Stimulated activated CD4-positive, alpha-beta T cell treated with anti-CD3 and anti-CD28 coated beads, Interleukin-15, amount 100 ng/mL, for 24 hours (primary cell): Measurements from ENCODE around the gene GALNT13.
"Not testable (repeated sequence)": the region's sequence is repeated elsewhere in the genome, so short reads cannot be mapped to it uniquely, and the experiment has no call there.

Experiments used
- DNase-seq: peaks from one replicate; pipeline ENCODE4 v3.0.0-alpha.2; 2020

GALNT13 gene

DNA sequence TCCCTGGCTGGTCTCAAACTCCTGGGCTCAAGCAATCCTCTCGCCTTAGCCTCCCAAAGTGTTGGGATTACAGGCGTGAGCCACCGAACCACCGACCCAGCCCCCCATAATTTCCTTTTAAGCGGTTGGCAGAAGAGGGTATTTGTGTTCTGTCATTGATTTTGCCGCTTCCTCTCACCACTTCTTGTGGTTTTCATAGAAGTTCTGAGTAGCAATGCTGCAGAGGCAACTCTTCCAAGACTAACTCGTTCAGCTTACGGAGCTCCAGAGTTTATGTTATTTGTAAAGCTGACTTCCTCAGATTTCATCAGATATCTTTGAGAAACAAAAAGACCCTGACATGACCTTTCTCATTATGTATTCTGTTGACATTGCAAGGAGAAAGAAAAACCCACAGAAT lies 565.4 kb downstream of the GALNT13 start:
- DNase-seq: no peak

DNA sequence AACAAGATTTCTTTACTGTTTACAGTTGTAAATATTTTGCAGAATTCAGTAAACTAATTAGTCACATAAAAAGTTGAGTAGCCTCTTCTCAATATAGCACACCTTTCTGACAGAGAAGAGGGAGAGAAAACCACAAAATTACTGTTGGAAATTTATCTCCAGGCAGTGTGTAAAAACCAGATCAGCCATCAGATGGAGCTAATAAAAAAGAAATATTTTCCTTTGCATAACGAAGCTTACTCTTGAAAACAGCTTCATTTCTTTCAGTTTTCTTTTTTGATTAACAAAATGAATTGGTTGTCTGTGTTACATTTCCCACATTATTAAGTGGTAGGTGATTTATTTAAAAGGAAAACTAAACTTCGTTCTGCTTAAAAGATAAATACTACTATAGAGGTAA lies 567.4 kb downstream of the GALNT13 start:
- no peak for DNase-seq

DNA sequence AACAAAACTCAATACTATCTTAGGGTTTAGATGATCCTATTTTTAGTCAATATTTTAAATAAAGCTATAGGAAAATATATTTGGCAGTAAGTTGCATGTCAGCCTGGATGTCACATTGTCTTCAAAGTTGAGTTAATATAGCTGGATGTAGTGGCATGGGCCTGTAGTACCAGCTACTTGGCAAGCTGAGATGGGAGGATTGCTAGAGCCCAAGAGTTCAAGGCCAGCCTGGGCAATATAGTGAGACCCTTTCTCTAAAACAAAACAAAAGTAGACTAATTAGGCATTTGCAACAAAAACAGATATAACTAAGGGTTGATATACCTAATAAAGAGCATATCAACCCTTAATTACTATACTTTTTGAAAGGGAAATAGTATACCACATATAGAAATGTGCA lies 572.2 kb downstream of the GALNT13 start:
- DNase-seq: no peak

DNA sequence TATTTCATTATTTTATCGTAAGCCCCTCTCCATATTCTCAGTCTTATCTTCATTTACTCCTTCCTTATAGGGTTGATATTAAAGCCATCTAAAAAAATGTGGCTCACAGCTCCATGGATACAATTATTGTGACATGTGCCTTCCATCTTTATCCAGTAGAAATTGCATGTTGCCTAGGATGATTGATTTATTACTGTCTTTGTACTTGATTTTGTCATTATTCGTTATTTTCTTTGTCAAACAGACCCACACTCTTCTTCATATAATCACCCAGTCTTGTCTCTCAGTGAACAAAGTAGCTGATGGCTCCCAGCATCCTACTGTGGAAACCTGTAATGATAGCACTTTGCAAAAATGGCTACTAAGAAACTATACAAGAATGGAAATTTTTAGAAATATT lies 574.6 kb downstream of the GALNT13 start:
- no peak for DNase-seq

DNA sequence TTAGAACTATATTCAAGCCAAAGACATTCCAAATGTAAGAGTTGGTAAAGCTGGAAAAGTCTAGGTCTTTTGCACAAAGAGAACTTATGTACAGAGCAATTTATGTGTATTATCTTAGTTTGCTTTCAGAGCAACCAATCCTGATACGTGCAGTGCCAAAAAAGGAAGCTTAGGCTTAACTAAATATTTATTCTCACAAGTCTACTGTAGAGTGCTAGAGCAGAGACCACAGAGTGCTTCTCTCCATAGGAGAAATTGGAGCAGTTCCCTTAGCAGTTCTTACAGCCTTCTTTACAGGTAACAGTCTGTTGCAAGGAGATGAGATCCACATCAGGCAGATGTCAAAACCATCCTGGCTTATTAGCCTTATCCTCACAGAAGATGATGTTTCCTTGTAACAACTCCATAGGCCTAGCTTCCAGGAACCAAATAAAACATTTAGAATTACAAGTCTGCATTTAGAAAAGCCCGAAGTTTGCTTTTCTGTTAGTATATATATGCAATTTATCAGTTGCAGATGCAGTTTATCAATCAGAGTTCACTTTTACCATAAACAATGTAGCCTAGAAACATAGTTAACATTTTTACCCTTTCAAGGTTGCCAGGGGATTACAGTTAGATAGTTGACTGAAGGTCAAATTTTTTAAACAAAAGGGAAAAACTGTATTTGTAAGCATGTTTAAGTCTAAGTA lies 576.2 kb downstream of the GALNT13 start:
- DNase-seq: no peak

DNA sequence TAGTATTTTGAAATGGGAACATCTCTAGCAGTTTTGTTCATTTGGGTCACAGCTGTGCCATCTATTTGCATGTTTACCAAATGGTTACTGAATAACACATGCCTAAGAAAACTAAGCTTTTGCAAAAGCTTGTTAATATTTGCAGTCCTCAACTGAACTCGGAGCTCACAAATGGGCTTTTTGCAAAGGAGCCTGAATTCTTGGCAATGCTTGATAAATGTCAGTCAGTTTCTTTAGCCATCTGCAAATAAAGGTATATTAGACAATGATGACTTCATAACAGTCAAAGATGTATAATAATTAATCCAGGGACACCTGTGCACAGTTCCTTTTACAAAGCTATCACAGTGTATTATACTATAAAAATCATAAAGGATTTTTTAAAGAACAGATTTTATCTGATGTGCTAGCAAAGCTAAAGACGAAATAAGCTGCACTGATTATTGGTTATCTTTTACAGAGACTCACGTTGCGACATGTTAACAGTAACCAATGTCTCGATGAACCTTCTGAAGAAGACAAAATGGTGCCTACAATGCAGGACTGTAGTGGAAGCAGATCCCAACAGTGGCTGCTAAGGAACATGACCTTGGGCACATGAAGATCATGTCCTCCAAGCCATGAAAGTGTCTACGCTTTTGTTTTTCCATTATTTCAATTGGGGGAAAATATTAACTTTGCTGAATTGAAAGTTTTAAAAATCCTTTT lies 578.4 kb downstream of the GALNT13 start:
- no peak for DNase-seq

DNA sequence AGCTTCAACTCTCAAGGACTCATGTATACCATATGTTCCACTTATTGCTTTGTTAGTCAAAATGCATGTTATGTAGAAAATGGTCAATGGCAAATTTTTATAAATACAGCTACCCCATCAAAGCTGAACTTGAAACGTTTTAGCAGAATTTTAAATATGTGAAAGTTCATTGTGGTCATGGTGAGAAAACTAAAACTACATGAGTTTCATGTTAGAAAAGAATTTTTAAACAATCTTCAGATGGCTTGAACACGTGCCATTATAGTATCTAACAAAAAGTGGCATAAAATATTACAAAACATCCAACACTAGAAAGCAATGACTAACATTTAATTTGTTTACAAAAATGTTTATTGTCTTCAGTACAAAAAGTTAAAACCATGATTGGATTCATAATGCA lies 580.7 kb downstream of the GALNT13 start:
- no peak for DNase-seq

DNA sequence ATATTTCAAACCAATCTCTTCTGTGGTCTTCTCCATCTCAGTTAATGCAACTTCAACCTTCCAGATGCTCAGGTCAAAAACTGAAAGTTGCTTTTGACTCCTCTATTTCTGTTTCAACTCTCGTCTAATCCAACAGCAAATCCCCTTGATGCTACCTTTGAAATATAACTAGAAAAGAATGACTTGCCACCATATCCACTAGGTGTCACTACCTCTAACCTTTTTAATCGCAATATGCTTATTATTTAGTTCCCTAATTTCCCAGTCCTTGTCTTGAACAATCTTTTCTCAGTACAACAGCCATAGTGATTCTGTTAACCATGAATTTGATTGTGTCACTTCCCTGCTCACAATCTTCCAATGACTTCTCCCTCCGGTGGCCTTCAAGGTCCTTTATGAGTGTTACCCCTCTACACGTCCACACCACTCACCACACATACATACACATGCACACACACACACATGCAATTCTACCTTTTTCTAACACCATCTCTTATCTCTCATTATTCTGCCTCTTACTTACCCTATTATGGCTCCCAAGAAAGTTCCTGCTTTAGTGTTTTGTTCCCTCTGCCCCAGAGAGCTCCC lies 581.3 kb downstream of the GALNT13 start:
- DNase-seq: no peak

DNA sequence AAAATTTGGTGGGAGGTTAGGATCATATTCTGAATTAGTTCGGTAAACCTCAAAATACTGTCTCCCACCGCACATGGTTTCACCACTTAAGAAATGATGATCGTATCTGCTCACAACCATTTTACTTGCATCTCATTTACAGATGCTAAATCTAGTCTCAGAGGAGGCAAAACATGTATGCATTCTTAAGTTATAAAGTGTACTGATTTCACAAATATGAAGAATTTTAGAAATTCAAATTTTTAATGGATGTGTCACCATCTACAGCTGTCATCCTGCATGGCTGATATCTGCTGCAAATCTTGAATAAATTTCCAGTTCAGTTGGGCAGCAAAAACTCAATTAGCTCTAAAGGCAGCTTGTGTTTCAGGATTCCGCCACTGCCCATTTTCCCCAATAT lies 583.4 kb downstream of the GALNT13 start:
- no peak for DNase-seq

DNA sequence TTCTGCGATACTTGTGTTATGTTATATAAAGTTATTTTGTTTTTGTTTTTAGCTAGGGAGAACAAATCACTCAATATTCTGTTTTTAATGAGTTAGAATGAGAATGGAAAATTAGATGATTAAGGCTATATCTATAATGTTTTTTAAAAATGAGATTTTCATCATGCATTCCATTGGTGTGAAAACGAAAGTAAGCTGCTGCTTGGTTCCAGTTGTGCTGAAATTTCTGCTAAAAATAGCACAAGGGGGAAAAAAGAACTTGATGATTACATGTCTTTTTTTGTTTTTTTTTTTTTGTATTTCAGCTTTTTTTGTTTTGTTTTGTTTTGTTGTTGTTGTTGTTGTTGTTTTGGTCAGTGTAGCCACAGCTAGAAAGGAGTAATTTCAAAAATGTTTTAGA lies 584.1 kb downstream of the GALNT13 start:
- DNase-seq: no peak

DNA sequence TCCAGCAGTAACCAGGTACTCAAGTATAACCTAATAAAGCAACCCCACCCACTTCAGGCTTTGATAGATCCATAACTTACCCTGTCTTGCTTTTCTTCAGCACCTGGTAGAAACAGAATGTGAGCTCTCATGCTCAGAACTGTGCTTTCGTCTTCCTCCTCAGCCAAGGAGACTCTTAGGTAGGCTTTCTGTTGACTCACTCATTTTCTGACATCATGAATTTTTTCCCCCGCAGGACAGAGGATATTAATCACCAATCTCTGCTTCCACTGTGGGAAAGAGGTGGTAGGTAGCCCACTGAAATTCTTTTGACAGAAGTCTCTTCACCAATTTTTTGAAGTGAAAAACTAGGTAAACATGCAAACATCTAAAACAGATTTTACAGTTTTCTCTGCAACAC lies 585.6 kb downstream of the GALNT13 start:
- no peak for DNase-seq

DNA sequence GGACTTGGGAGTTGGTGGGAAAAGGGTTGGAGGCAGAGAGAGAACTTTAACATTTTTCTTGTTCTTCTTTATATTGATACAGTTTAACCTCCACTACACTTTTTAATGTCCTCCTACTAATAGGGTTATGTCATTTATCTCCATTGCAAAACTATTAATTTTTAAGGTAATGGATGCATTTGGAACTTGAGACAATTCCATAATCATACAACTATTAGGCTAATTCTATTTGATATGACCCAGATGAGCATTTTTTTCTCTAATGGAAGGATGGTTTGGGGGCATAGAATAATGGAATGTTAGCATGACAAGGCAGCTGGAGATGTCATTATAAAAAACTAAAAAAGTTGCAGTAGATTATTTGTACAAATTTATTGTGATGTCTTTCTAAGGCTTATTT lies 587.6 kb downstream of the GALNT13 start:
- no peak for DNase-seq

DNA sequence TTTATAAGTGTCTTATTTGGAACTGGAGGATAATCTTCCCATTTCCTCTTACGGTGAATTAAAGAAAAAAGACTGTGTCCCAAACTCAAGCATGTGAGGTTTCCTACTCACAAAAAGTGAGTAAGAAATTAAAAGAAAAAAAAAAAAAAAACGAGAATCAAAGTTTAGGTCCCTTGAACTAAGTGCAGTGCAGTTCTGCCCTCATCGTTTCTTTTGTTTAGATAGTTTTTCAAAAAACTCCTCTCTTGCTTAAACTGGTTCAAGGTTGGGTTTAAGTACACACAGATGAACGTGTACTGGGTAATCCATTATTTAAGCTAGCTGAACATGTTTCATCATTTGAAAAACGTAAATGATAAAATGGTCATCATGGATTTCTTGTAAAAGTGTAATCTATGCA lies 590.9 kb downstream of the GALNT13 start:
- DNase-seq: no peak

DNA sequence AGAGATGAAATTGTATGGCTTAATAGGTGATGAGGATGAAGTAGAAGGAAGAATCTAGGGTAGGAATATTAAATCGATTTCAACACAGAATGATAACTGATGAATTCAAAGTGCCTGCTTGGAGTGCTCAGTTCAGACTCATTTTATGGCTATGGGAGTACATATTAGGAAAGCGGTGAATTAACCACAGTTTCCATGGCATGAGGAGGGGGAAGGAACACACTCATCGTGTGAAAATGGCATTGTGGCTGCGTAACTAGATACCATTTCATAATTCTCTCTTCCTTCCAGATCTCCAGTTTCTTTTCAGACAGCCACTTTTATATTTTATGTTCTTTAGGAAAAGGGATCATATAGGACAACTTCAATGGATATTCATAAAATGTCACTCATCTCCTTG lies 594.5 kb downstream of the GALNT13 start:
- DNase-seq: no peak

DNA sequence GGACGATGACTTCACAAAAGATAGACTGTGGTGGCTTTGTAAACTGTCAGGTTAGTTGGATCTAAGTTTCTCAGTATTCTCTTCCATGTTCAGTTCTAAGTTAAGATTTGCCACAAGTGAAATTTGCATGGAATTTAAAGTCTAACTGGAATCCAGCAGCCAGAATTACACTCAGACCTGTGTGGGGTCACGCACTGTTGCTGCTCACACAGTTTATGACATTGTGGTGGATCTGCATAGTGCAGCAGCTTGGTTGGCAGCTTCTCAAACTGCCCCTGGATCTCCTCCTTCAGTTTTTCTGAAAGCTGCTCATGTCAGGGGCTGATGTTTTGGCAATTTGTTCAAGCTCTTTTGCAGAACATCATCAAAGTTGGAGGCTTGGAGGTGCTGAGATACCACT lies 598.7 kb downstream of the GALNT13 start:
- no peak for DNase-seq

DNA sequence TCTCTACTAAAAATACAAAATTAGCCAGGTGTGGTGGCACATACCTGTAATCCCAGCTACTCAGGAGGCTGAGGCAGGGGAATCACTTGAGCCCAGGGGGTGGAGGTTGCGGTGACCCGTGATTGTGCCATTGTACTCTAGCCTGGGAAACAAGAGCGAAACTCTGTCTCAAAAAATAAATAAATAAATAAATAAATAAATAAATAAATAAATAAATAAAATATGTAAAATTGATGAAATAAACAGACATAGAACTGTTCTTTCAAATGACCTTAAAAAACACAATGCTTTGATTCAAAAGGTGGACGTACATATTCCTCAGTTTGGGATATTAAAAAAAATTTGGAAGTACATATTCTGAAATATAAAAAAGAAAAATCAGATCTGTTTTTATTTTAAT lies 599.8 kb downstream of the GALNT13 start:
- not testable (repeated sequence) for DNase-seq

DNA sequence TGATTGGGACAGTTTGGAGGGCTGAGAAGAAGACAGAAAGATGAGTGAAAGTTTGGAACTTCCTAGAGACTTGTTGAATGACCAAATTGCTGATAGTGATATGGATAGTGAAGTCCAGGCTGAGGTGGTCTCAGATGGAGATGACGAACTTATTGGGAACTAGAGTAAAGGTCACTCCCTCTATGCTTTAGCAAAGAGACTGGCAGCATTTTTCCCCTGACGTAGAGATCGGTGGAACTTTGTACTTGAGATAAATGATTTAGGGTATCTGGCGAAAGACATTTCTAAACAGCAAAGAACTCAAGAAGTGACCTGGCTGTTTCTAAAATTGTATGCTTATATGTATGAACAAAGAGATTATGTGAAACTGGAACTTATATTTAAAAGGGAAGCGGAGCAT lies 605.6 kb downstream of the GALNT13 start:
- no peak for DNase-seq

DNA sequence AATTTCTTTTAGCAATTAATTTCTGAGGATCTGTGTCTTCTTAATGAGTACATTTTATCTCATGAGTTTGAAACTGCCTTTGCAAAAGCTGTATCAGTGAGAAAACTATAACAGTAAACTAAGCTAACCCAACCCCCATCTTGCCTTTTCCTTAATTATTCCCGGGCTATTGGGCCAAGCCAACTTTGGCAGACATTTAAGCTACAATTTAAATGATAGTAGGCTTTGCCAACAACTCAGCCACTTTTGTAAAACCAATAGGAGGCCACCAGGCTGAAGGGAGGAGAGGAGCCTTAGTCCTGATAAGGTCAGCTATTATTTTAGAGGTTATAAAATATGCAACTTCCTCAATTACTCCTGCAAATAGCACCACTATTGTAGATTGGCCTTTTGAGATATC lies 608.8 kb downstream of the GALNT13 start:
- no peak for DNase-seq

DNA sequence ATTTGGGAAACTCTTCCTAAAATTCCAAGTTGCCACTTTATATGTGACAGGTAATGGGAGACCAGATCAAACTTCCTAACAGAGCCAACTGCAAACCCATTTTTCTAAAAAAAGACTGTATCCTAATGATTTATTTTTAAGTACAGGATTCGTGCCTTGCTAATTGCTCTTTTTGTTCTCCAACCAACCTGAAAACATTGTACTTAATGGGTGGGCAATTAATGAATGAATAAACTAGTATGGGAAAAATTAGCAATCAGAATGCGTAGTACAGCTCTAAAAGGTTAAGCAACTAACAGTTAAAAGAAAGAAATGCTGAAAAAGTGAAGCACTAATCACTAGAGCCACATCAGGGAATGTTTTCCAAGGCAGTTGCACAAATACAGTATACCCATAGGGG lies 609.6 kb downstream of the GALNT13 start:
- no peak for DNase-seq

DNA sequence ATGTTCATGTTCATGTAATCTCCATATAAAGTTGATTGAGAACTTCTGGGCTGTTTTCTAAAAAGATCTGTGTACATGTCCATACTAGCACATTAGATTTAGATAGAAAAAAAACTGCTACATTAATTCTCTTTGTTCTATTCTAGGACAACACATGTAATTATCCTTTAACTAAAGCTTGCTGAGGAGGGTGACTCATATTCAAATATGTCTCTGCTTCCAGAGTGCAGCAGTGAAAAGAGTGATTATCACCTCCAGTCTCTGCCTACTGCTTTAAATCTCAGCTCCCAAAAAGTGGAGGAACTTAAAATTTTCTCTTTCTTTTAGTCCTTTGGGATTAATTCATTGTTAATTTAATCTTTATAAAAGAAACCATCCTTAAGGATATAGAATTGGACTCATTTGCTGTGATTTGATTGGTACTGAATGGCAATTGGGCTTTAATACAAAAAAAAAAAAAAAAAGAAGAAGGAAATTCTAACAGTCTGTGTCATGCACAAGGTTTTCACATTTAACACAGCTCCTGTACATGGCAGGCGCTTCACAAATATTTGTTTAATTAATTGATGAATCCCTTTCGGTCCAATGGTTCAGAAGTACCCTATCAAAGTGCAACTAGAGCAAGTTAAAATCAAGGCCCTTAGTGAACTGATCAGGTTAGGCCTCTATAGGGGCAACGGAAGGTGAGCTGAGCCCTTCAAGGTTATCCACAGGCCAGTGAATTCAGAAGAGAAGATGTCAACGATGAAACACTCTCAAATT lies 612.8 kb downstream of the GALNT13 start:
- DNase-seq: no peak

DNA sequence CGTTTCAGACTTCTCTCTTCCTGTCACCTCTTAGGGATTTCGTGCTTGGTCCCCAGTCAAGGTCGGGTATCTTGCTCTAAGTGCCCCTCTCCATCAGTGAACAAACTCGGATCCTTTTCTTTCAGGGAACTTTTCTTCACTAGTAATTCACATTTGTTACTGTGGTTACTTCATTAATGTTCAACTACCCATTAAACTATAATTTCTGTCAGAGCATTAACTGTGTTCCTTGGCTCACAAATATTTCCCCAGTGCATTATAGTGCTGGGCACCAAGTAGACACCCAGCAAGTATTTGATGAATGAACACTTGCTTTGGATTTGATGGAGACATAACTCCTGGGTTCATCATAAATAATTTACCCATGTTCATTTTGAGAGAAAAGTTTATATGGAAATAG lies 617.1 kb downstream of the GALNT13 start:
- no peak for DNase-seq

DNA sequence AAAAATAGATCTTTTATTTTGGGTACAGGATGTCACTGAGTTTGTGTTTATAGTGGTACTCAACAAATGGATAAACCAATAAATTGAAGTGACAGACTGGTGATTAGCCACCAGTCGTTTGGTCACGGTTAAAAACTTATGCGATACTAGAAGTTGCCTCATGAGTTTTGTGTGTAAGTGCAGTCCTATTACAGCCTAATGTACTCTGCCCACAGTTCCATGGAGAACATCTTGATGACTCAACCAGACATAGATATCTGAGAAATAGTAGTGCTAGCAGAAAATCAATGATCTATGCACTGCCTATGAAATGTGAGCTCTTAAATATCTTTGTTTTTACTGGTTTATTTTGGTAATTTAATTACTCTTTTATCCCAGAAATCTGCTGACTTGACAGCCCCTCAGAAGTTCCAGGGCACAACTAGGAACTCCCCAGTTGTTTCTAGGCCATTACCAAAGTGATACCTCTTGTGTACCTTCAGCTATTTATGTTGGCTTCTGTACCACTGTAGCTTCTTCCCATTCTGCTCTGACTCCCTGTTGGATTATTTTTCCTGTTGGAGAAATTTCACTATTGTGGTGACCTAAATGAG lies 617.6 kb downstream of the GALNT13 start:
- DNase-seq: no peak

DNA sequence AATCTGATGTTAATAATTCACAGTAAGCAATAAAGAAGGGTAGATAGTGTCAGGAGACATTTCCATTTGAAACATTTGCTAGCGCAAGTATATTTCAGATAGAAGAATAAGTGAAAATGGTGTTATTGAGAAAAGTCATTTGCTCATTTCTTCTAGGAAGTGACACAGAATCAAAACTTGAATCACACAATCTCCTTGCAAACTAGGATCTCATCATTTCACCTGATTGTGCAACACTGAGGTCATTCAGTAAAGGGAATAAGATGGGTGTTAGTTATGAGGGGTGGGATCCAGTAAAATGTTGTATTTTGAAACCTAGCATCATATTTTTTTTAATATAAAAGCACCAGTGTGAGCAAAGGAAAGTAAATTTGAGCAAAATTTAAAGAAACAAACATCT lies 618.8 kb downstream of the GALNT13 start:
- no peak for DNase-seq
